ENCODE results near the gene ALX4. TPM values are rescaled to one million over a fixed set of nuclear protein-coding genes. Genes with fewer than 3 reads are reported as not detected.

Gene ALX4
- total RNA-seq, 3 donors from 2014 or later (not counting 1 experiment from before 2014, with no cell fraction given) = not detected

DNA sequence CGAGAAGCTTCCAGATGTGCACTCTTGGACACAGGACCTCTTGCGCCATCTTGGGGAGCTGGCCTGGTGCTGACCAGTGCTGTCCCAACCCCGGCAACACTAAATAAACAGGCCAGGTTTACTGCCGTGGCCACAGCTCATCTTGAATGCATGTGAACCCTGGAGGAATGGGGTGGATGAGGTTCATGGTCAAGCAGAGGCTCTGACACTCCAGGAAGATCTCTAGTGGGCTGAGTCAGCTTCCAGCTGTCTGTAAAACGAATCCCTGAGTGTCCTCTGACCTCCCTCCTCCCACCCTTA is 51.8 kb downstream of the ALX4 start:
- WGBS (ENCODE audit: insufficient coverage) = 92% methylated on average over 5 of the region's 5 CpGs
- intact Hi-C loops (cut with micrococcal nuclease) = no loop called here
- no peak overlapping the region for H3K4me3 ChIP-seq (ENCODE audit: low read length)
- DNase-seq (no peak), ATAC-seq (no peak)
- TF ChIP-seq, protein P1, sequence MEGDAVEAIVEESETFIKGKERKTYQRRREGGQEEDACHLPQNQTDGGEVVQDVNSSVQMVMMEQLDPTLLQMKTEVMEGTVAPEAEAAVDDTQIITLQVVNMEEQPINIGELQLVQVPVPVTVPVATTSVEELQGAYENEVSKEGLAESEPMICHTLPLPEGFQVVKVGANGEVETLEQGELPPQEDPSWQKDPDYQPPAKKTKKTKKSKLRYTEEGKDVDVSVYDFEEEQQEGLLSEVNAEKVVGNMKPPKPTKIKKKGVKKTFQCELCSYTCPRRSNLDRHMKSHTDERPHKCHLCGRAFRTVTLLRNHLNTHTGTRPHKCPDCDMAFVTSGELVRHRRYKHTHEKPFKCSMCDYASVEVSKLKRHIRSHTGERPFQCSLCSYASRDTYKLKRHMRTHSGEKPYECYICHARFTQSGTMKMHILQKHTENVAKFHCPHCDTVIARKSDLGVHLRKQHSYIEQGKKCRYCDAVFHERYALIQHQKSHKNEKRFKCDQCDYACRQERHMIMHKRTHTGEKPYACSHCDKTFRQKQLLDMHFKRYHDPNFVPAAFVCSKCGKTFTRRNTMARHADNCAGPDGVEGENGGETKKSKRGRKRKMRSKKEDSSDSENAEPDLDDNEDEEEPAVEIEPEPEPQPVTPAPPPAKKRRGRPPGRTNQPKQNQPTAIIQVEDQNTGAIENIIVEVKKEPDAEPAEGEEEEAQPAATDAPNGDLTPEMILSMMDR (IDR thresholded peaks at IDR 0.05) = no peak
- Mint-ChIP-seq H3K9me3 (peaks cover 0 to under 1% of the 10 kb centered on the region in 2 donors), H3K27ac (no peak overlapping the region), H3K27me3 (ENCODE audit: low read depth in 2 of 2) (no peaks in the 10 kb centered on the region), H3K36me3 (peaks cover 4% of the 10 kb centered on the region), H3K4me3 (no peak overlapping the region), H3K4me1 (peaks cover 27 to 40% of the 10 kb centered on the region in 2 donors)
- H3K9me3 ChIP-seq (ENCODE audit: control insufficient read depth, insufficient read depth, low read length) = no peaks in the 10 kb centered on the region
- H3K4me1 ChIP-seq (ENCODE audit: control insufficient read depth, insufficient read depth, low read length) = peaks cover 26% of the 10 kb centered on the region
- no peaks in the 10 kb centered on the region for H3K36me3 ChIP-seq (ENCODE audit: control insufficient read depth, insufficient read depth, low read length)
- H3K27me3 ChIP-seq (ENCODE audit: control insufficient read depth, insufficient read depth, low read length) = no peaks in the 10 kb centered on the region
- H3K27ac ChIP-seq (ENCODE audit: low read length) = no peak overlapping the region

DNA sequence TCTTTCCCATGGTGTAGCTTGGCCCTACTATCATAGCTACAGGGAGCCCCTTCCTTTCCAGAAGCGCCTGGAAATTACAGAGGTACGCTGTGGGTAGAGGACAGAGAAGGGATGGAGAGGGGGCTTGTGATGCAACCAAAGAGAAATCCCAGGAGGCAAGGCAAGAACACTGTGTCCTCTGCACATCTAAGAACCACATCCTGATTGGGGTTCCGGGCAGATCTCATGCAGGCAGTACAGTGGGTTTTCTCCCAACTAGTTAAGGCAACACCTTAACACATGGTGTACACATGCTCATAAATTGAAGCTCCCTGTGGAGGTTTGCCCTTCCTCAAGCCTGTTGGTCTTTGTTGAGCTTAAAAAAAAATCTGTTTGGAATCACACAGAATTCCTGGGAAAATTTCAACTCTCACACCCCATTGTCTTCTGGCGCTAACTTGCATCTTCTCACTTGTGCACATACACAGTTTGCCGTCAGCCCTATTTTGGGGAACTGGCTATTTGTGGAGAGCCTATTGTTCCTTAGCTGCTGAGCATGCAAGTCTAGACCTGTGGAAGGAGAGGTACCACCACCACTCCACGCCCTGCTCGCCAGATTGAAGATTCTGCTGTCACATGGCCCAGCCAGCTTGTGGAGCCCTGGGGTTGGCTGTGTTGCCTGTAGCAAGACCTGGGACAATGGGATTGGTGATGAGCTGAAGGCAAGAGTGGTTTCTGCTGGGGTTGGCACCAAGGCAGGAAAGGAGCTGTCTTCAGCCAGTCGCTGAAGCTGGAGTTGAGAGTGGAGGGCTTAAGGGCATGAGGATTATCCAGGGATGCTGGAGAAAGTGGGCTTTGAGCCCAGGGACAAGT is 52.4 kb downstream of the ALX4 start:
- 88% methylated on average over 8 of the region's 8 CpGs for WGBS (ENCODE audit: insufficient coverage)
- H3K4me3 Mint-ChIP-seq = no peak overlapping the region
- no peaks in the 10 kb centered on the region for H3K27me3 Mint-ChIP-seq (ENCODE audit: low read depth in 2 of 2)
- ATAC-seq = no peak
- peaks cover 4 to 7% of the 10 kb centered on the region in 2 donors for H3K9me3 Mint-ChIP-seq
- H3K4me3 ChIP-seq (ENCODE audit: low read length) = no peak overlapping the region
- no peak overlapping the region for H3K27ac Mint-ChIP-seq
- no peaks in the 10 kb centered on the region for H3K9me3 ChIP-seq (ENCODE audit: control insufficient read depth, insufficient read depth, low read length)
- H3K4me1 ChIP-seq (ENCODE audit: control insufficient read depth, insufficient read depth, low read length) = peaks cover 26% of the 10 kb centered on the region
- DNase-seq = no peak
- intact Hi-C loops (cut with micrococcal nuclease) = no loop called here
- peaks cover 27 to 40% of the 10 kb centered on the region in 2 donors for H3K4me1 Mint-ChIP-seq
- no peaks in the 10 kb centered on the region for H3K27me3 ChIP-seq (ENCODE audit: control insufficient read depth, insufficient read depth, low read length)
- peaks cover 9% of the 10 kb centered on the region for H3K36me3 Mint-ChIP-seq
- TF ChIP-seq, protein P1 (IDR thresholded peaks at IDR 0.05) = no peak
- H3K27ac ChIP-seq (ENCODE audit: low read length) = no peak overlapping the region
- no peaks in the 10 kb centered on the region for H3K36me3 ChIP-seq (ENCODE audit: control insufficient read depth, insufficient read depth, low read length)

DNA sequence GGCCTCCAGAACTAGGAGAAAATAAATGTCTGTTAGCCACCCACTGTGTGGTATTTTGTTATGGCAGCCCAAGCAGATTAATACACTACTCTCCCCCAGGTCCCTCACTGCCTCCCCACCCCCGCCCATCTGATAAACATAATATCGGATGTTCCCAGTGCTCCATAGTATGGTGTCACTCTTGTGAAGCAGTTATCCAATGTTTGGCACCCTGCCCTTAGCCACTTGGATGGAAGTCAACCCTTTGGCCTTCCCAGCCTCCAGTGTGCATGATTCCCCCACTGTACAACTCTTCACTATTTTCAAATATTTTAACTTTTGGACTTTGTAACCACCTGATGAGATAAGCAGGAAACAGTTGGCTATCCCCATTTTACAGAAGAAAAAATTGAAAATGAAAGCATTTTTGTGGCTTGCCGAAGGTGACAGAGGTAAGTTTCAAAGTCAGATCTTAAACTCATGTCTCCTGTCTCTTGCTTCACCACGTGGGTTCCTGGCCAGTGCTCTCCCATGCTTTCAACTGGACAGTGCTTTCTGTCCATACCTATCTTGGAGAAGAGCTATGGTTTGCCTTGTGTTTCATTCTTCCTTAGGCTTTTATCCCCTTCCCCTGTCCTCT is 53.2 kb downstream of the ALX4 start:
- Histone ChIP-seq H3K27me3 (ENCODE audit: control insufficient read depth, insufficient read depth, low read length) (no peaks in the 10 kb centered on the region), H3K36me3 (ENCODE audit: control insufficient read depth, insufficient read depth, low read length) (no peaks in the 10 kb centered on the region), H3K9me3 (ENCODE audit: control insufficient read depth, insufficient read depth, low read length) (no peaks in the 10 kb centered on the region), H3K4me3 (ENCODE audit: low read length) (no peak overlapping the region), H3K4me1 (ENCODE audit: control insufficient read depth, insufficient read depth, low read length) (peaks cover 26% of the 10 kb centered on the region), H3K27ac (ENCODE audit: low read length) (no peak overlapping the region)
- no peak overlapping the region for H3K27ac Mint-ChIP-seq
- H3K36me3 Mint-ChIP-seq = peaks cover 17% of the 10 kb centered on the region
- H3K4me3 Mint-ChIP-seq = no peak overlapping the region
- TF ChIP-seq, protein P1 (IDR thresholded peaks at IDR 0.05) = no peak
- intact Hi-C loops (cut with micrococcal nuclease) = no loop called here
- 75% methylated on average over 4 of the region's 4 CpGs for WGBS (ENCODE audit: insufficient coverage)
- DNase-seq (no peak), ATAC-seq (no peak)
- H3K4me1 Mint-ChIP-seq = peaks cover 27 to 40% of the 10 kb centered on the region in 2 donors
- no peaks in the 10 kb centered on the region for H3K27me3 Mint-ChIP-seq (ENCODE audit: low read depth in 2 of 2)
- peaks cover 11 to 14% of the 10 kb centered on the region in 2 donors for H3K9me3 Mint-ChIP-seq
